ENCODE data around the gene HADHB. TPM values are rescaled to one million over a fixed set of nuclear protein-coding genes. Genes with fewer than 3 reads are reported as not detected.
"Not testable (repeated sequence)": the region's sequence is repeated elsewhere in the genome, so short reads cannot be mapped to it uniquely, and the experiment has no call there.

The HADHB gene
- total RNA-seq, 6 donors from 2014 or later, result 67.1 to 124 (median 91.2) TPM

GRCh38 chr2:26298638-26299393 is 54.1 kb downstream of the HADHB start:
- Histone ChIP-seq H3K9me3 (no peaks in the 10 kb centered on the region), H3K27ac (peak overlapping the region; percentile 79 to 88 (median 82)), H3K4me3 (peak overlapping the region; percentile 47 to 67 (median 53)), H3K27me3 (no peaks in the 10 kb centered on the region), H3K36me3 (no peaks in the 10 kb centered on the region), H3K4me1 (peaks cover 4 to 19% (median 16%) of the 10 kb centered on the region in 4 donors)
- DNase-seq (peak in 1 of 2 donors; percentile 83), ATAC-seq (ENCODE audit: low FRiP score in 2 of 2) (peak; percentile 85 to 89)
- 5% methylated on average over 30 of the region's 30 CpGs for WGBS, 2 donors
- TF ChIP-seq POLR2A (IDR thresholded peaks at IDR 0.05), result peak in 1 of 4 donors; percentile 3
- TF ChIP-seq EP300 (IDR thresholded peaks at IDR 0.05), result no peak
- TF ChIP-seq POLR2AphosphoS5 (IDR thresholded peaks at IDR 0.05), result peak in 1 of 2 donors; percentile 53

GRCh38 chr2:26299471-26300101 is 54.8 kb downstream of the HADHB start:
- Histone ChIP-seq H3K36me3 (no peaks in the 10 kb centered on the region), H3K27ac (peak overlapping the region; percentile 79 to 88 (median 82)), H3K4me1 (peaks cover 4 to 19% (median 16%) of the 10 kb centered on the region in 4 donors), H3K27me3 (no peaks in the 10 kb centered on the region), H3K4me3 (peak overlapping the region; percentile 47 to 67 (median 53)), H3K9me3 (no peaks in the 10 kb centered on the region)
- peak in 1 of 2 donors; percentile 53 for DNase-seq
- WGBS, 2 donors, result 1 to 2% methylated on average over 9 of the region's 9 CpGs
- ATAC-seq (ENCODE audit: low FRiP score in 2 of 2), result peak; percentile 75 to 80
- TF ChIP-seq POLR2A (IDR thresholded peaks at IDR 0.05), result no peak
- TF ChIP-seq EP300 (IDR thresholded peaks at IDR 0.05), result no peak
- TF ChIP-seq POLR2AphosphoS5 (IDR thresholded peaks at IDR 0.05), result no peak
- no peak for TF ChIP-seq CTCF (IDR thresholded peaks at IDR 0.05)

GRCh38 chr2:26300234-26300925 is 55.6 kb downstream of the HADHB start:
- TF ChIP-seq CTCF (IDR thresholded peaks at IDR 0.05), result no peak
- TF ChIP-seq EP300 (IDR thresholded peaks at IDR 0.05), result no peak
- no peak for TF ChIP-seq POLR2AphosphoS5 (IDR thresholded peaks at IDR 0.05)
- TF ChIP-seq POLR2A (IDR thresholded peaks at IDR 0.05), result no peak
- Histone ChIP-seq H3K4me1 (peaks cover 4 to 19% (median 16%) of the 10 kb centered on the region in 4 donors), H3K27ac (peak overlapping the region; percentile 79 to 88 (median 82)), H3K9me3 (no peaks in the 10 kb centered on the region), H3K36me3 (no peaks in the 10 kb centered on the region), H3K27me3 (no peaks in the 10 kb centered on the region), H3K4me3 (peak overlapping the region in 3 of 4 donors; percentile 53 to 67 (median 53))
- peak in 1 of 2 donors; percentile 40 for ATAC-seq (ENCODE audit: low FRiP score in 2 of 2)
- no peak for DNase-seq
- 41 to 44% methylated on average over 22 of the region's 22 CpGs for WGBS, 2 donors

GRCh38 chr2:26302846-26303245 is 58.1 kb downstream of the HADHB start:
- Histone ChIP-seq H3K4me1 (peaks cover 4 to 19% (median 16%) of the 10 kb centered on the region in 4 donors), H3K27me3 (no peaks in the 10 kb centered on the region), H3K9me3 (no peaks in the 10 kb centered on the region), H3K4me3 (no peak overlapping the region), H3K27ac (no peak overlapping the region), H3K36me3 (no peaks in the 10 kb centered on the region)
- 42 to 78% methylated on average over 6 of the region's 6 CpGs for WGBS, 2 donors
- DNase-seq, result no peak
- TF ChIP-seq POLR2A (IDR thresholded peaks at IDR 0.05) (no peak), CTCF (IDR thresholded peaks at IDR 0.05) (no peak), POLR2AphosphoS5 (IDR thresholded peaks at IDR 0.05) (no peak)
- no peak for ATAC-seq (ENCODE audit: low FRiP score in 2 of 2)

GRCh38 chr2:26305094-26305493 is 60.4 kb downstream of the HADHB start:
- not testable (repeated sequence) for H3K27me3 ChIP-seq; H3K4me3 ChIP-seq; H3K4me1 ChIP-seq; DNase-seq; H3K9me3 ChIP-seq; H3K27ac ChIP-seq; ATAC-seq (ENCODE audit: low FRiP score in 2 of 2); H3K36me3 ChIP-seq
- 84 to 89% methylated on average over 7 of the region's 7 CpGs for WGBS, 2 donors
